ENCODE results near the gene SLC22A5.

SLC22A5 gene

DNA sequence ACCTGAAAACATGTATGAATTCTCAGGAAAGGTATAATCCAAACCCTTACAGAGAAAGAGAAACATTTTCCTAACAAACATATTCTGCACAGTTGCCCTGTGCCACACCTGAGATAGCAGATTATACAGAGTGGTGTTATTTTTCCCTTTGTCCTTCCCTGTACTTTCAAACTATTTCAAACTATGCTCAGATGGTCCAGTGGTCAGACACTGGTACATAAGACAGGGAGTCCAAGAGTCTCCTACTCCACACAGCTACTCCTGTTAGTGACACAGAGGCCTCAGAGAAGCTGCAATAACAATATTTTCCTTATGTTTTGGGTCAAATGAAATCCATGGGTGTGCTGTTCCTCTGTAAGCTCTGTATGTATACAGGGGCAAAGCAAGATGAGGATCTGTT is 30.0 kb upstream of the SLC22A5 start:
- no peaks in the 10 kb centered on the region for H3K79me2 ChIP-seq (ENCODE audit: insufficient read depth, low read length)
- no peak for DNase-seq
- no peak overlapping the region for H2AFZ ChIP-seq (ENCODE audit: low read depth, low read length)
- H3K4me3 ChIP-seq (ENCODE audit: low read depth in 1 of 2, low read length in 2 of 2) = no peak overlapping the region
- H3K27ac ChIP-seq (ENCODE audit: low read length) = no peak overlapping the region
- no peaks in the 10 kb centered on the region for H4K20me1 ChIP-seq (ENCODE audit: insufficient read depth, low read length)
- no peak overlapping the region for H3K4me2 ChIP-seq (ENCODE audit: insufficient read depth, low read length)
- ATAC-seq (ENCODE audit: insufficient read depth, low read depth) = no peak
- no peak overlapping the region for H3K9ac ChIP-seq (ENCODE audit: low read depth, low read length)
- H3K4me1 ChIP-seq (ENCODE audit: insufficient read depth, low read length) = no peaks in the 10 kb centered on the region
- TF ChIP-seq CTCF (IDR thresholded peaks at IDR 0.05; ENCODE audit: borderline replicate concordance, extremely low read depth, low read length, poor library complexity, severe bottlenecking) (no peak), EZH2 (IDR thresholded peaks at IDR 0.05; ENCODE audit: borderline replicate concordance, low read depth, low read length, severe bottlenecking) (no peak)
- no peaks in the 10 kb centered on the region for H3K36me3 ChIP-seq (ENCODE audit: insufficient read depth, low read length)
- H3K27me3 ChIP-seq (ENCODE audit: insufficient read depth, low read length, poor library complexity) = peaks cover 14% of the 10 kb centered on the region
- H3K9me3 ChIP-seq (ENCODE audit: insufficient read depth, low read length, severe bottlenecking) = no peaks in the 10 kb centered on the region

- DNase-seq (no peak), ATAC-seq (ENCODE audit: insufficient read depth, low read depth) (no peak)
- no peaks in the 10 kb centered on the region for H3K9me3 ChIP-seq (ENCODE audit: insufficient read depth, low read length, severe bottlenecking)
- no peaks in the 10 kb centered on the region for H3K36me3 ChIP-seq (ENCODE audit: insufficient read depth, low read length)
- no peaks in the 10 kb centered on the region for H4K20me1 ChIP-seq (ENCODE audit: insufficient read depth, low read length)
- H3K27ac ChIP-seq (ENCODE audit: low read length) = no peak overlapping the region
- no peak for TF ChIP-seq EZH2 (IDR thresholded peaks at IDR 0.05; ENCODE audit: borderline replicate concordance, low read depth, low read length, severe bottlenecking)
- TF ChIP-seq CTCF (IDR thresholded peaks at IDR 0.05; ENCODE audit: borderline replicate concordance, extremely low read depth, low read length, poor library complexity, severe bottlenecking) = no peak
- H3K27me3 ChIP-seq (ENCODE audit: insufficient read depth, low read length, poor library complexity) = peaks cover 6% of the 10 kb centered on the region
- H3K4me2 ChIP-seq (ENCODE audit: insufficient read depth, low read length) = no peak overlapping the region
- no peaks in the 10 kb centered on the region for H3K4me1 ChIP-seq (ENCODE audit: insufficient read depth, low read length)
- H3K4me3 ChIP-seq (ENCODE audit: low read depth in 1 of 2, low read length in 2 of 2) = no peak overlapping the region
- no peak overlapping the region for H3K9ac ChIP-seq (ENCODE audit: low read depth, low read length)
- H3K79me2 ChIP-seq (ENCODE audit: insufficient read depth, low read length) = no peaks in the 10 kb centered on the region
- no peak overlapping the region for H2AFZ ChIP-seq (ENCODE audit: low read depth, low read length)
Measured at GRCh38 chr5:132342291-132343180, 27.0 kb upstream of the SLC22A5 start.

- H3K36me3 ChIP-seq (ENCODE audit: insufficient read depth, low read length) = no peaks in the 10 kb centered on the region
- TF ChIP-seq CTCF (IDR thresholded peaks at IDR 0.05; ENCODE audit: borderline replicate concordance, extremely low read depth, low read length, poor library complexity, severe bottlenecking) (no peak), EZH2 (IDR thresholded peaks at IDR 0.05; ENCODE audit: borderline replicate concordance, low read depth, low read length, severe bottlenecking) (no peak)
- H4K20me1 ChIP-seq (ENCODE audit: insufficient read depth, low read length) = no peaks in the 10 kb centered on the region
- H3K4me2 ChIP-seq (ENCODE audit: insufficient read depth, low read length) = no peak overlapping the region
- H3K79me2 ChIP-seq (ENCODE audit: insufficient read depth, low read length) = no peaks in the 10 kb centered on the region
- H2AFZ ChIP-seq (ENCODE audit: low read depth, low read length) = no peak overlapping the region
- no peaks in the 10 kb centered on the region for H3K4me1 ChIP-seq (ENCODE audit: insufficient read depth, low read length)
- peaks cover 6% of the 10 kb centered on the region for H3K27me3 ChIP-seq (ENCODE audit: insufficient read depth, low read length, poor library complexity)
- ATAC-seq (ENCODE audit: insufficient read depth, low read depth) (no peak), DNase-seq (no peak)
- H3K27ac ChIP-seq (ENCODE audit: low read length) = no peak overlapping the region
- no peak overlapping the region for H3K9ac ChIP-seq (ENCODE audit: low read depth, low read length)
- no peak overlapping the region for H3K4me3 ChIP-seq (ENCODE audit: low read depth in 1 of 2, low read length in 2 of 2)
- H3K9me3 ChIP-seq (ENCODE audit: insufficient read depth, low read length, severe bottlenecking) = no peaks in the 10 kb centered on the region
Measured at GRCh38 chr5:132344775-132345514, 24.6 kb upstream of the SLC22A5 start.
